AG20443 (cell line): ENCODE results near the gene MUC2.

Source experiments
- DNase-seq: peaks from one replicate; pipeline ENCODE4 v3.0.0; 2012; ENCODE audit warnings: low spot score, mixed read lengths

The MUC2 gene

GRCh38 chr11:1087961-1088926 is 13.6 kb downstream of the MUC2 start:
- DNase-seq = no peak

DNA sequence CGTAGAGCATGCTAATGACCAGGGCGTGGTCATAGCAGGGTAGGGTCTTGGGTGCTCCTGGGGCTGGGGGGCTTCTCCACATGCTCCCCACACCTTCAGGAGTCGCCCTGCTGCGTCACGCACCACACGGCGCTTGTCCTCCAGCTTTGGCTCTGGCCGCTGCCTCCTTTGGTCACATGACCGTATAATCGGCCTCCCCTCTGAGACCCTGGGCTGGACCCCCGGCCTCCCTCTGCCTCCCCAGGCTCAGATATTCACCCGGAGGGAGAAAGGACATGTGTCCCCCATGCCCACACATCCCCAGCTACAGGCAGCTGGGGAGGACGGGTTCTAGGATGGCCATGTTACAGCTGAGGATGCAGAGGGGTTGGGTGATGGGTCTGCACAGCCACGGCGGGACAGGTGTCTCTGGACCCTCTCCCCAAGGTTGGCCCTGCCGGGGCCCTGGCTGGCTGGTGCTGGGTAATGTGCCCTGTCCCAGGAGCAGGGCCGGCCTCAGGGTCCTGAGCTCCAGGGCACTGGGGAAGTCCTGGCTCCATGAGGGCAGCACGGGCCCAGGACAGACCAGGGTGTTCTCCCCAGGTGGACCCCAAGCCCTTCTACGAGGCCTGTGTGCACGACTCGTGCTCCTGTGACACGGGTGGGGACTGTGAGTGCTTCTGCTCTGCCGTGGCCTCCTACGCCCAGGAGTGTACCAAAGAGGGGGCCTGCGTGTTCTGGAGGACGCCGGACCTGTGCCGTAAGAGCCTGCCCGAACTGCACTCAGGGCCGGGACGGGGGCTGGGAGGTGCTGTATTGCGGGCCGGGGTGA is 14.5 kb downstream of the MUC2 start:
- no peak for DNase-seq

DNA sequence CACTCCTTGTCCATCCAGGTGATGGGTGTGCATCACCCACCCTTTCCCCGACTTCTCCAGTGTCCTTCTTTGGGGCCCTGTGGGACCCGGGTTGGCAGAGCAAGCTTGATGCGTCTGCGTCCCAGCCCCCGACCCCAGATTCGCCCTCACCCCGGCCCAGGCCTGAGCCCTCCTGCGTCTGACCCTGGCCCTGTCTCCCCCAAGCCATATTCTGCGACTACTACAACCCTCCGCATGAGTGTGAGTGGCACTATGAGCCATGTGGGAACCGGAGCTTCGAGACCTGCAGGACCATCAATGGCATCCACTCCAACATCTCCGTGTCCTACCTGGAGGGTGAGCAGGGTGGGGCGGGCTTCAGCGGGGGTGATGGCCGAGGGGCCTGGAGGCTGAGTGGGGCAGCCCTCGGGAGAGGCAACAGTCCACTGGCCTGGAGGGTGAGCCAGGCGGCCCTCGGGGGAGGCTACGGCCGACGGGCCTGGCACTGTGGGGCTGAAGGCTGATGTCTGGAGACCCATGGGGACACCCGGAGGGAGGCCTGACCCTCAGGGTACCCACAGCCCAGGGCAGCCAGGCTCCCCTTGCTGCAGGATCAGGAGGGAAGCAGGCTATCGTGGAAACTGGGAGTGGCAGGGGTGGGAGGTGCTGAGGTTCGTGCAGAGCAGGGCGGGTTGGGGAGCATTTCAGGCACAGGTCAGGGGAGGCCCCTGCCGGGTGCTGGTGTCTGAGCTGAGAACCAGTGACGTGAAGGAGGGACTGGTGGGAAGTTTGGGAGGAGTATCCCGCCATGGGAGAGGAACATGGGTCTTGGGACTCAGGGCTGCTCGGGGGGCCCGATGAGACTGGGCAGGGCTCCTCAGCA is 15.3 kb downstream of the MUC2 start:
- no peak for DNase-seq

- no peak for DNase-seq
Measured at GRCh38 chr11:1090600-1091331, 16.1 kb downstream of the MUC2 start.

GRCh38 chr11:1091332-1092083 is 16.8 kb downstream of the MUC2 start:
- no peak for DNase-seq

GRCh38 chr11:1092145-1092670 is 17.5 kb downstream of the MUC2 start:
- no peak for DNase-seq

DNA sequence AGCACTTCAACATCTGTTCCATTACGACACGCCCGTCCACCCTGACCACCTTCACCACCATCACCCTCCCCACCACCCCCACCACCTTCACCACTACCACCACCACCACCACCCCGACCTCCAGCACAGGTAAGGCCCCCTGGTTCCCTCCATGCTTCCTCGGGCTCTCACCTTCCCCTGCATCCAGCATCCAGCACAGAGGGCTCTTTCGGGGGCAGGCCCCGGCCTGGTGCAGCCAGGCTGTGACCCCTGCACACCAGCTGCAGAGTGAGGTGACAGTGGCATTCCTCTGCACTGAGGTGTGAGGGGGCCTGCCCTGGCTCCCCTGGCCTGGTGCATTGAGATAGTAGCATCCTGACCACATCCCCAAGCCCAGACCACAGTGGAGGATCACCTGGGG is 18.2 kb downstream of the MUC2 start:
- no peak for DNase-seq

GRCh38 chr11:1099519-1100355 is 25.1 kb downstream of the MUC2 start:
- no peak for DNase-seq

GRCh38 chr11:1100417-1101245 is 26.0 kb downstream of the MUC2 start:
- no peak for DNase-seq

GRCh38 chr11:1101318-1102089 is 26.8 kb downstream of the MUC2 start:
- DNase-seq = no peak

DNA sequence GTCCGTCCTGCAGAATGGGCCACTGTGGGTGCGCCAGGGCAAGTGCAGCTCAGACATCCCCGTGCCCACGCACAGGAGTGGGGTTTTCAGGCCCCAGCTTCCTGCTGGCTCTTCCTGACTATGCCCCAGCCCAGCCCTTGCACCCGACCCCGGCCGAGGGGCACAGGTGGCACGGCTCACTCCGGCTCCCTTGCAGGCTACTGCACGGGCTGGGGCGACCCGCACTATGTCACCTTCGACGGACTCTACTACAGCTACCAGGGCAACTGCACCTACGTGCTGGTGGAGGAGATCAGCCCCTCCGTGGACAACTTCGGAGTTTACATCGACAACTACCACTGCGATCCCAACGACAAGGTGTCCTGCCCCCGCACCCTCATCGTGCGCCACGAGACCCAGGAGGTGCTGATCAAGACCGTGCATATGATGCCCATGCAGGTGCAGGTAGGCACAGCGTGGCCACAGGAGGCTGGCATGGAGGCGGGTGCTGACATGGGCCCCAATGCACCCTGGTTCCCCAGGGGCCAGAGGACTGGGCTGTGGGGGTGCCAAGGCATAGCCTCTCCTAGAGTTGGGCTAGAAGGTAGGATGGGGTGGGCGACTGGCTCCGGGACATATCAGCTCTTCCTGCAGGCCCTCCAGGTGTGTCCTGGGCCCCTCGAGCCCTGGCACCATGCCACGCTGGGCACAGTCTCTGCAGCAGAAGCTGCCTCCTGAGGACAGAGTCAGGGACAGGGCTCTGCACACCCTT is 27.7 kb downstream of the MUC2 start:
- no peak for DNase-seq

DNA sequence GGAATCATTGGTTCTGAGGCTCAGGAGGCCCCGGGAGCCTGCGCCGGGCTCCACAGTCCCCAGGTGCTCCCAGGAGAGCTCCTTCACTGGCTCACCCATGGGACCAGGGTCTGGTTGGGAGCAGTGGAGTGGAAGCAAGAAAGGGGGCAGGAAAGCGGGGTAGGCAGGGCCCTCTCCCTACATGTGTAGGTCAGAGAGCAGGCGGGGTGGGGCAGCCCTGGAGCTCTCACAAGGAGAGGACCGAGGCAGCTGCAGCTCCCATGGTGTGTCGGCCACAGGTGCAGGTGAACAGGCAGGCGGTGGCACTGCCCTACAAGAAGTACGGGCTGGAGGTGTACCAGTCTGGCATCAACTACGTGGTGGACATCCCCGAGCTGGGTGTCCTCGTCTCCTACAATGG is 28.3 kb downstream of the MUC2 start:
- DNase-seq = no peak

GRCh38 chr11:1103401-1104360 is 29.0 kb downstream of the MUC2 start:
- DNase-seq = no peak

DNA sequence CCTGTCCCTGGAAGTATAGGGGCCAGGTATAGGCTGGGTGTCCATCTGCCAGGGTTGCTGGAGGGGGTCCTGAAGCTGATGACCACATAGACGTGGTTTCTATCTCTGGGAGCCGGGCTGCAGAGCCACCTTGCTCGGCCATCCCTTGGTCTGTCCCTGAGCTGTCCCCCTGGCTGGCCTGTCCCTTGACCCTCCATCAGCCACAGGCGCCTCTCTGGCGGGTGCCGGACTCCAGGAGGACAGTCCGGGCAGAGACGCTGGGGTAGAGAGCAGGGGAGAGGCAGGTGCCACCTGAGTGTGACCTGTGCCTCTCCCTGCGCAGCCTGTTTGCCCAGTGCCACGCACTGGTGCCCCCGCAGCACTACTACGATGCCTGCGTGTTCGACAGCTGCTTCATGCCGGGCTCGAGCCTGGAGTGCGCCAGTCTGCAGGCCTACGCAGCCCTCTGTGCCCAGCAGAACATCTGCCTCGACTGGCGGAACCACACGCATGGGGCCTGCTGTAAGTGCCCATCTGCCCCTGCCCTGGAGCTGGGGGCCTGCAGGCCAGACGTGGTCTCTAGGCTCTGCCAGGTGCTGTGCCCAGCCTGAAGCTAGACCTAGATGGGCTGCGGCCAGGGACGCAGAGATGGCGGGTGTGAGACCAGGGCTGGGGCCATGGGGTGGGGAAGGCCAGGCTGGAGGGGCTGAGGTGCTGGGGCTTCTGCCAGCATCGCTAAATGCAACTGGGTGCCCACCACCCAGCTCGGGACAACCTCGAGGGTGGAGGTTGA is 29.9 kb downstream of the MUC2 start:
- DNase-seq = no peak

- no peak for DNase-seq
Measured at GRCh38 chr11:1105183-1105565, 30.5 kb downstream of the MUC2 start.
